ENCODE data around the gene CHI3L1. TPM values are rescaled to one million over a fixed set of nuclear protein-coding genes. Genes with fewer than 3 reads are reported as not detected.

The CHI3L1 gene
- total RNA-seq, 2 experiments from 2014 or later, result not detected

- Mint-ChIP-seq H3K4me3 (no peak overlapping the region), H3K36me3 (ENCODE audit: low read depth) (no peaks in the 10 kb centered on the region), H3K9me3 (no peaks in the 10 kb centered on the region), H3K27ac (no peak overlapping the region), H3K4me1 (no peaks in the 10 kb centered on the region), H3K27me3 (peaks cover 34% of the 10 kb centered on the region)
- CTCF ChIA-PET, result no interaction called here
- no peak for DNase-seq
- POLR2A ChIA-PET, result no interaction called here
Observed at GRCh38 chr1:203201516-203202205, 15.2 kb upstream of the CHI3L1 start.

GRCh38 chr1:203200916-203201315 is 14.4 kb upstream of the CHI3L1 start:
- Mint-ChIP-seq H3K9me3 (no peaks in the 10 kb centered on the region), H3K4me1 (no peaks in the 10 kb centered on the region), H3K27ac (no peak overlapping the region), H3K36me3 (ENCODE audit: low read depth) (no peaks in the 10 kb centered on the region), H3K4me3 (no peak overlapping the region), H3K27me3 (peaks cover 34% of the 10 kb centered on the region)
- POLR2A ChIA-PET, result no interaction called here
- CTCF ChIA-PET, result no interaction called here
- DNase-seq, result no peak

GRCh38 chr1:203199816-203200571 is 13.5 kb upstream of the CHI3L1 start:
- ChIA-PET CTCF (interaction anchor here (0.9 kb wide), 1 partner anchor 160 kb away, joined by 4 read pairs; no protein-coding TSS in a partner anchor), POLR2A (interaction anchor here (0.9 kb wide), 1 partner anchor 160 kb away, joined by 3 read pairs; no protein-coding TSS in a partner anchor)
- no peak overlapping the region for H3K27ac Mint-ChIP-seq
- H3K4me3 Mint-ChIP-seq, result no peak overlapping the region
- no peaks in the 10 kb centered on the region for H3K9me3 Mint-ChIP-seq
- H3K36me3 Mint-ChIP-seq (ENCODE audit: low read depth), result no peaks in the 10 kb centered on the region
- H3K27me3 Mint-ChIP-seq, result peaks cover 40% of the 10 kb centered on the region
- DNase-seq, result no peak
- H3K4me1 Mint-ChIP-seq, result no peaks in the 10 kb centered on the region

- H3K36me3 Mint-ChIP-seq (ENCODE audit: low read depth), result no peaks in the 10 kb centered on the region
- no peaks in the 10 kb centered on the region for H3K4me1 Mint-ChIP-seq
- DNase-seq, result no peak
- ChIA-PET CTCF (interaction anchor here (0.9 to 1.4 kb wide), 3 partner anchors 17 to 160 kb away, joined by 3 to 4 read pairs (median 3); no protein-coding TSS in a partner anchor), POLR2A (no interaction called here)
- H3K4me3 Mint-ChIP-seq, result no peak overlapping the region
- H3K9me3 Mint-ChIP-seq, result no peaks in the 10 kb centered on the region
- no peak overlapping the region for H3K27ac Mint-ChIP-seq
- H3K27me3 Mint-ChIP-seq, result peaks cover 40% of the 10 kb centered on the region
Observed at GRCh38 chr1:203199481-203199815, 12.9 kb upstream of the CHI3L1 start.

- no peaks in the 10 kb centered on the region for H3K4me1 Mint-ChIP-seq
- no peak overlapping the region for H3K27ac Mint-ChIP-seq
- H3K9me3 Mint-ChIP-seq, result no peaks in the 10 kb centered on the region
- H3K4me3 Mint-ChIP-seq, result no peak overlapping the region
- H3K36me3 Mint-ChIP-seq (ENCODE audit: low read depth), result no peaks in the 10 kb centered on the region
- ChIA-PET CTCF (interaction anchor here (1.3 to 1.4 kb wide), 2 partner anchors 17 to 27 kb away, joined by 3 read pairs; no protein-coding TSS in a partner anchor), POLR2A (no interaction called here)
- no peak for DNase-seq
- peaks cover 40% of the 10 kb centered on the region for H3K27me3 Mint-ChIP-seq
Observed at GRCh38 chr1:203199002-203199401, 12.5 kb upstream of the CHI3L1 start.

- CTCF ChIA-PET, result no interaction called here
- Mint-ChIP-seq H3K27ac (no peak overlapping the region), H3K27me3 (peaks cover 32% of the 10 kb centered on the region), H3K4me1 (no peaks in the 10 kb centered on the region), H3K9me3 (no peaks in the 10 kb centered on the region), H3K4me3 (no peak overlapping the region), H3K36me3 (ENCODE audit: low read depth) (no peaks in the 10 kb centered on the region)
- no peak for DNase-seq
- POLR2A ChIA-PET, result no interaction called here
Observed at GRCh38 chr1:203197625-203198024, 11.1 kb upstream of the CHI3L1 start.

GRCh38 chr1:203196371-203196770 is 9.9 kb upstream of the CHI3L1 start:
- no peak overlapping the region for H3K4me3 Mint-ChIP-seq
- H3K36me3 Mint-ChIP-seq (ENCODE audit: low read depth), result no peaks in the 10 kb centered on the region
- ChIA-PET POLR2A (no interaction called here), CTCF (no interaction called here)
- no peak overlapping the region for H3K27ac Mint-ChIP-seq
- no peaks in the 10 kb centered on the region for H3K4me1 Mint-ChIP-seq
- H3K27me3 Mint-ChIP-seq, result peaks cover 29% of the 10 kb centered on the region
- H3K9me3 Mint-ChIP-seq, result no peaks in the 10 kb centered on the region
- DNase-seq, result no peak

GRCh38 chr1:203190949-203191348 is 4.4 kb upstream of the CHI3L1 start:
- no peaks in the 10 kb centered on the region for H3K9me3 Mint-ChIP-seq
- CTCF ChIA-PET, result no interaction called here

GRCh38 chr1:203189951-203190352 is 3.4 kb upstream of the CHI3L1 start:
- no peaks in the 10 kb centered on the region for H3K36me3 Mint-ChIP-seq (ENCODE audit: low read depth)
- no peaks in the 10 kb centered on the region for H3K4me1 Mint-ChIP-seq
- ChIA-PET POLR2A (interaction anchor here (1.3 kb wide), 1 partner anchor 11 kb away, joined by 3 read pairs; no protein-coding TSS in a partner anchor), CTCF (no interaction called here)
- H3K4me3 Mint-ChIP-seq, result no peak overlapping the region
- H3K27ac Mint-ChIP-seq, result no peak overlapping the region
- no peak for DNase-seq
- H3K9me3 Mint-ChIP-seq, result no peaks in the 10 kb centered on the region
- peaks cover 21% of the 10 kb centered on the region for H3K27me3 Mint-ChIP-seq

More at GRCh38 chr1:203190949-203191348, 4.4 kb upstream of the CHI3L1 start:
- Mint-ChIP-seq H3K4me3 (no peak overlapping the region), H3K36me3 (ENCODE audit: low read depth) (no peaks in the 10 kb centered on the region), H3K27me3 (peaks cover 27% of the 10 kb centered on the region), H3K27ac (no peak overlapping the region), H3K4me1 (no peaks in the 10 kb centered on the region)
- DNase-seq, result no peak
- POLR2A ChIA-PET, result interaction anchor here (1.3 kb wide), 1 partner anchor 12 kb away, joined by 3 read pairs; no protein-coding TSS in a partner anchor

- H3K36me3 Mint-ChIP-seq (ENCODE audit: low read depth), result no peaks in the 10 kb centered on the region
- ChIA-PET CTCF (no interaction called here), POLR2A (no interaction called here)
- peaks cover 21% of the 10 kb centered on the region for H3K27me3 Mint-ChIP-seq
- no peak overlapping the region for H3K4me3 Mint-ChIP-seq
- H3K9me3 Mint-ChIP-seq, result no peaks in the 10 kb centered on the region
- DNase-seq, result no peak
- H3K4me1 Mint-ChIP-seq, result no peaks in the 10 kb centered on the region
- no peak overlapping the region for H3K27ac Mint-ChIP-seq
Observed at GRCh38 chr1:203188686-203189232, 2.3 kb upstream of the CHI3L1 start.

- CTCF ChIA-PET, result no interaction called here
- no peak overlapping the region for H3K27ac Mint-ChIP-seq
- no peaks in the 10 kb centered on the region for H3K4me1 Mint-ChIP-seq
- no peaks in the 10 kb centered on the region for H3K36me3 Mint-ChIP-seq (ENCODE audit: low read depth)
- POLR2A ChIA-PET, result no interaction called here
- H3K9me3 Mint-ChIP-seq, result no peaks in the 10 kb centered on the region
- no peak overlapping the region for H3K4me3 Mint-ChIP-seq
- no peak for DNase-seq
- peaks cover 21% of the 10 kb centered on the region for H3K27me3 Mint-ChIP-seq
Observed at GRCh38 chr1:203187689-203188264, 1.3 kb upstream of the CHI3L1 start.

GRCh38 chr1:203187304-203187685 is 791 bp upstream of the CHI3L1 start:
- CTCF ChIA-PET, result no interaction called here
- Mint-ChIP-seq H3K4me1 (no peaks in the 10 kb centered on the region), H3K36me3 (ENCODE audit: low read depth) (no peaks in the 10 kb centered on the region), H3K27ac (no peak overlapping the region), H3K9me3 (no peaks in the 10 kb centered on the region), H3K4me3 (no peak overlapping the region), H3K27me3 (peaks cover 21% of the 10 kb centered on the region)
- POLR2A ChIA-PET, result no interaction called here
- no peak for DNase-seq

GRCh38 chr1:203186091-203186445 is 436 bp downstream of the CHI3L1 start:
- no peak overlapping the region for H3K4me3 Mint-ChIP-seq
- no peak overlapping the region for H3K27ac Mint-ChIP-seq
- H3K4me1 Mint-ChIP-seq, result no peaks in the 10 kb centered on the region
- POLR2A ChIA-PET, result no interaction called here
- no peaks in the 10 kb centered on the region for H3K36me3 Mint-ChIP-seq (ENCODE audit: low read depth)
- peaks cover 18% of the 10 kb centered on the region for H3K27me3 Mint-ChIP-seq
- DNase-seq, result no peak
- CTCF ChIA-PET, result interaction anchor here (1.0 to 1.9 kb wide), 2 partner anchors 14 to 30 kb away, joined by 3 to 7 read pairs; no protein-coding TSS in a partner anchor
- H3K9me3 Mint-ChIP-seq, result no peaks in the 10 kb centered on the region

Data from activated CD4-positive, alpha-beta memory T cell treated with anti-CD3 and anti-CD28 coated beads, Interleukin-2, amount 10 ng/mL, durations not matched to agents 7 days and 5 days (primary cell).